ENCODE results near the gene TMEM273.

Gene TMEM273

DNA sequence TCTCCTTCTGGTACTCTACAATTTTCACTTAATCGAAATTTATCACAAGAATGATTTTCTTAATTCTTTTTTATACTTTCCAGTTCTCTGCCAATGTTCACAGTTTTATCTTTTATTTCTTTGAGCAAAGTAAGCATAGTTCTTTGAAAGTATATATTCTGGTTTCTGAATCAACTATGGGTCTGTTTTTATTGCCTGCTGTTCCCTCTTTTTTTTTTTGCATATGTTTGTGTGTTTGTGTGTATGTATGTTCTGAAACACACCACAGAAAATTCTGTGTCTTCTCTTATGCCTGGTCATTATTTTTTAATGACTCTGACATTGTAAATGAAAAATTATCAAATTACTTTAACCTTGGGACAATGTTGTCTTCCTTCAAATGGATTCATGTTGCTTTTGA is 15.9 kb upstream of the TMEM273 start:
- TF ChIP-seq, protein P1, sequence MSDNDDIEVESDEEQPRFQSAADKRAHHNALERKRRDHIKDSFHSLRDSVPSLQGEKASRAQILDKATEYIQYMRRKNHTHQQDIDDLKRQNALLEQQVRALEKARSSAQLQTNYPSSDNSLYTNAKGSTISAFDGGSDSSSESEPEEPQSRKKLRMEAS (IDR thresholded peaks at IDR 0.05), result no peak
- TF ChIP-seq TEAD4 (IDR thresholded peaks at IDR 0.05), result no peak
- no peak for TF ChIP-seq CREB1 (IDR thresholded peaks at IDR 0.05; ENCODE audit: low read depth)
- TF ChIP-seq ZBTB7A (IDR thresholded peaks at IDR 0.05; ENCODE audit: low read depth), result no peak
- TF ChIP-seq EGR1 (IDR thresholded peaks at IDR 0.05), result no peak
- TF ChIP-seq, protein P2, sequence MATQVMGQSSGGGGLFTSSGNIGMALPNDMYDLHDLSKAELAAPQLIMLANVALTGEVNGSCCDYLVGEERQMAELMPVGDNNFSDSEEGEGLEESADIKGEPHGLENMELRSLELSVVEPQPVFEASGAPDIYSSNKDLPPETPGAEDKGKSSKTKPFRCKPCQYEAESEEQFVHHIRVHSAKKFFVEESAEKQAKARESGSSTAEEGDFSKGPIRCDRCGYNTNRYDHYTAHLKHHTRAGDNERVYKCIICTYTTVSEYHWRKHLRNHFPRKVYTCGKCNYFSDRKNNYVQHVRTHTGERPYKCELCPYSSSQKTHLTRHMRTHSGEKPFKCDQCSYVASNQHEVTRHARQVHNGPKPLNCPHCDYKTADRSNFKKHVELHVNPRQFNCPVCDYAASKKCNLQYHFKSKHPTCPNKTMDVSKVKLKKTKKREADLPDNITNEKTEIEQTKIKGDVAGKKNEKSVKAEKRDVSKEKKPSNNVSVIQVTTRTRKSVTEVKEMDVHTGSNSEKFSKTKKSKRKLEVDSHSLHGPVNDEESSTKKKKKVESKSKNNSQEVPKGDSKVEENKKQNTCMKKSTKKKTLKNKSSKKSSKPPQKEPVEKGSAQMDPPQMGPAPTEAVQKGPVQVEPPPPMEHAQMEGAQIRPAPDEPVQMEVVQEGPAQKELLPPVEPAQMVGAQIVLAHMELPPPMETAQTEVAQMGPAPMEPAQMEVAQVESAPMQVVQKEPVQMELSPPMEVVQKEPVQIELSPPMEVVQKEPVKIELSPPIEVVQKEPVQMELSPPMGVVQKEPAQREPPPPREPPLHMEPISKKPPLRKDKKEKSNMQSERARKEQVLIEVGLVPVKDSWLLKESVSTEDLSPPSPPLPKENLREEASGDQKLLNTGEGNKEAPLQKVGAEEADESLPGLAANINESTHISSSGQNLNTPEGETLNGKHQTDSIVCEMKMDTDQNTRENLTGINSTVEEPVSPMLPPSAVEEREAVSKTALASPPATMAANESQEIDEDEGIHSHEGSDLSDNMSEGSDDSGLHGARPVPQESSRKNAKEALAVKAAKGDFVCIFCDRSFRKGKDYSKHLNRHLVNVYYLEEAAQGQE (IDR thresholded peaks at IDR 0.05; ENCODE audit: low read depth), result no peak
- TF ChIP-seq TAF1 (IDR thresholded peaks at IDR 0.05; ENCODE audit: low read depth), result no peak
- TF ChIP-seq NFIC (IDR thresholded peaks at IDR 0.05), result no peak
- TF ChIP-seq FOXM1 (IDR thresholded peaks at IDR 0.05; ENCODE audit: borderline replicate concordance, low read depth), result no peak
- TF ChIP-seq CEBPB (IDR thresholded peaks at IDR 0.05), result no peak
- TF ChIP-seq, protein P3, sequence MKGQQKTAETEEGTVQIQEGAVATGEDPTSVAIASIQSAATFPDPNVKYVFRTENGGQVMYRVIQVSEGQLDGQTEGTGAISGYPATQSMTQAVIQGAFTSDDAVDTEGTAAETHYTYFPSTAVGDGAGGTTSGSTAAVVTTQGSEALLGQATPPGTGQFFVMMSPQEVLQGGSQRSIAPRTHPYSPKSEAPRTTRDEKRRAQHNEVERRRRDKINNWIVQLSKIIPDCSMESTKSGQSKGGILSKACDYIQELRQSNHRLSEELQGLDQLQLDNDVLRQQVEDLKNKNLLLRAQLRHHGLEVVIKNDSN (IDR thresholded peaks at IDR 0.05), result no peak
- no peak for TF ChIP-seq EP300 (IDR thresholded peaks at IDR 0.05; ENCODE audit: borderline replicate concordance)
- no peak for TF ChIP-seq TCF12 (IDR thresholded peaks at IDR 0.05; ENCODE audit: low read depth)
- no peak for TF ChIP-seq YY1 (IDR thresholded peaks at IDR 0.05; ENCODE audit: low read depth)

DNA sequence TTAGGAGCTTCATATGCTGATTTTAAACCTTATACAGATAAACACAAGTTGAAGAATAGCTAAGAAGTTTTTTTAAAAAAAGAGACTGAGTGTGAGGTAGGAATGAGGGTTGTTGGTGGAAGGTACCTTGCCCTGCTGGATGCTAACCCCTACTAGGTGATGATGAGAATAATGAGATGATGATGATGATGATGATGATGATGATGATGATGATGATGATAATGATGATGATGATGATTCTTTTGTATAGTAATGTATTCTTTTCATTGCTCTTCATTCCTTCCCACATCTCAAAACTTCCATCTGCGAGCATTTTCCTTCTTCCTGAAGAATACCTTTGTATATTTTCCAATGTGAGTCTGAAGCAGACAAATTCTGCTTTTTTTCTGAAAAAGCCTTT is 14.1 kb upstream of the TMEM273 start:
- TF ChIP-seq FOXM1 (IDR thresholded peaks at IDR 0.05; ENCODE audit: borderline replicate concordance, low read depth), result no peak
- TF ChIP-seq, protein P1 (IDR thresholded peaks at IDR 0.05), result no peak
- no peak for TF ChIP-seq YY1 (IDR thresholded peaks at IDR 0.05; ENCODE audit: low read depth)

DNA sequence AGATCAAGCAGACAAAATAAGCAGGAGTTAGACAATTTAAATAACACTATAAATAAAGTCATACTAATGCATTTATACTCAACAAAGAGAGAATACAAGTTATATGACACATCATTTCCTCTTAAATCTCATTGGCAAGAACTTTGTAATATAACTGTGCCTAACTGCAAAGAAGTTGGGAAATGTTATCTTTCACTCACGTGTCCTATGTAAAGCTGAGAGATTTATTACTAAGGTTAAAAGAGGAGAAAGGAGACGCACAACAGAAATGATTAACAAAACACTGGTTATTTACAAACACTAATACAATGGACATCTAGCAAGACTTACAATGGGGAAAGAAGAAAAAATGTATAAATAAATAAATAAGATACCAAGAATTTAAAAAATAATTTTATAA is 12.7 kb upstream of the TMEM273 start:
- TF ChIP-seq ZBTB7A (IDR thresholded peaks at IDR 0.05; ENCODE audit: low read depth), result no peak
- TF ChIP-seq, protein P2 (IDR thresholded peaks at IDR 0.05; ENCODE audit: low read depth), result no peak
- no peak for TF ChIP-seq EP300 (IDR thresholded peaks at IDR 0.05; ENCODE audit: borderline replicate concordance)
- no peak for TF ChIP-seq YY1 (IDR thresholded peaks at IDR 0.05; ENCODE audit: low read depth)
- TF ChIP-seq TCF12 (IDR thresholded peaks at IDR 0.05; ENCODE audit: low read depth), result no peak
- no peak for TF ChIP-seq FOXM1 (IDR thresholded peaks at IDR 0.05; ENCODE audit: borderline replicate concordance, low read depth)
- no peak for TF ChIP-seq RAD21 (IDR thresholded peaks at IDR 0.05; ENCODE audit: low read depth)
- TF ChIP-seq NFIC (IDR thresholded peaks at IDR 0.05), result no peak
- TF ChIP-seq, protein P1 (IDR thresholded peaks at IDR 0.05), result no peak
- TF ChIP-seq TAF1 (IDR thresholded peaks at IDR 0.05; ENCODE audit: low read depth), result no peak
- no peak for TF ChIP-seq CREB1 (IDR thresholded peaks at IDR 0.05; ENCODE audit: low read depth)
- no peak for TF ChIP-seq EGR1 (IDR thresholded peaks at IDR 0.05)
- no peak for TF ChIP-seq TEAD4 (IDR thresholded peaks at IDR 0.05)
- TF ChIP-seq, protein P3 (IDR thresholded peaks at IDR 0.05), result no peak
- no peak for TF ChIP-seq CEBPB (IDR thresholded peaks at IDR 0.05)

DNA sequence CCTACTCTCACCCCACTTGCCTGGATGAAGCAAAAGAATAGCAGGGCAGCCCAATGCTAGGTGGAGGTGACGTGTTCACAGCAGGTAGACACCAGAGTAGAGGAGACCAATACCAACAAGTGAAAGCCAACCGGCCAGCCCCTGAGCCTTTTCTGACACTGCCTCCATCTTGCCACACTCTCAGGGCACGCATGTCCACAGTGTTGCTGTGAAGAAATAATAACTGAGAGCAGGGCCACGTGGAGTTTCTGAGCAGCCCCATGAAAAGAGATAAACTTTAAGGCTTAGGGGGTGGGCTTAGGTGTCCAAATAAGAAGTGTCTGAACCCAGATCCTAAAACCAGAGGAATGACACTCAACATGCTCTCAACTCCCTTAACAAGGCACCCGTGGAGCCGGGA is 9.0 kb upstream of the TMEM273 start:
- no peak for TF ChIP-seq RAD21 (IDR thresholded peaks at IDR 0.05; ENCODE audit: low read depth)
- no peak for TF ChIP-seq NFIC (IDR thresholded peaks at IDR 0.05)
- TF ChIP-seq EP300 (IDR thresholded peaks at IDR 0.05; ENCODE audit: borderline replicate concordance), result no peak
- no peak for TF ChIP-seq CEBPB (IDR thresholded peaks at IDR 0.05)
- TF ChIP-seq TCF12 (IDR thresholded peaks at IDR 0.05; ENCODE audit: low read depth), result no peak
- no peak for TF ChIP-seq YY1 (IDR thresholded peaks at IDR 0.05; ENCODE audit: low read depth)
- no peak for TF ChIP-seq ZBTB7A (IDR thresholded peaks at IDR 0.05; ENCODE audit: low read depth)

DNA sequence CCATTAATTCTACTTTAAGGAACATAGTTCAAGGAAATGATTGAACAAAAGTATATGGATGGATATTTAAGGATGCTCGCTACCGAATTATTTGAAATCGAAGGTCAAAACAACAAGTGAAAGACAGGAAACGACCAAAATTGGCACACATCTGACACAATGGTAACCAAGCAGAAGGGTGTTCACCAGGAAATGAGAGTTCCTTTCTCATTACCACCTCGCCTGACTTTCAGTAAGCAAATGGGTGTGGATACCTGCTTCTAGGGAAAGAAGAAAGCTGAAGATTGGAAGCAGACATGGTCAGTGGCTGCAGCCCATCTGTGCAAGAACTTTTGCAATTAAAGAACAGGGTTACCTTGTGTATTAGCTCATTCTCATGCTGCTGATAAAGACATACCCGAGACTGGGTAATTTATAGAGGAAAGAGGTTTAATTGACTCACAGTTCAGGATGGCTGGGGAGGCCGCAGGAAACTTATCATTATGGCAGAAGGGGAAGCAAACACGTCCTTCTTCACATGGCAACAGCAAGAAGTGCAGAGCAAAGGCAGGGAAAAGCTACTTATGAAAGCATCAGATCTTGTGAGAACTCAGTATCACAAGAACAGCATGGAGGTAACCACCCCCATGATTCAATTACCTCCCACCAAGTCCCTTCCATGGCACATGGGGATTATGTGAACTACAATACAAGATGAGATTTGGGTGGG is 6.2 kb upstream of the TMEM273 start:
- TF ChIP-seq, protein P3 (IDR thresholded peaks at IDR 0.05), result no peak
- TF ChIP-seq CREB1 (IDR thresholded peaks at IDR 0.05; ENCODE audit: low read depth) (no peak), EP300 (IDR thresholded peaks at IDR 0.05; ENCODE audit: borderline replicate concordance) (no peak), ZBTB7A (IDR thresholded peaks at IDR 0.05; ENCODE audit: low read depth) (no peak), YY1 (IDR thresholded peaks at IDR 0.05; ENCODE audit: low read depth) (no peak), CEBPB (IDR thresholded peaks at IDR 0.05) (no peak), TCF12 (IDR thresholded peaks at IDR 0.05; ENCODE audit: low read depth) (no peak), FOXM1 (IDR thresholded peaks at IDR 0.05; ENCODE audit: borderline replicate concordance, low read depth) (no peak), NFIC (IDR thresholded peaks at IDR 0.05) (no peak), TEAD4 (IDR thresholded peaks at IDR 0.05) (no peak), RAD21 (IDR thresholded peaks at IDR 0.05; ENCODE audit: low read depth) (no peak), TAF1 (IDR thresholded peaks at IDR 0.05; ENCODE audit: low read depth) (no peak), EGR1 (IDR thresholded peaks at IDR 0.05) (no peak)
- TF ChIP-seq, protein P2 (IDR thresholded peaks at IDR 0.05; ENCODE audit: low read depth), result no peak
- TF ChIP-seq, protein P1 (IDR thresholded peaks at IDR 0.05), result no peak
